GM19467 (cell line): ENCODE measurements around the gene METAP2.

Experiments
- ATAC-seq: cut with Tn5 transposase; IDR thresholded peaks from one replicate; pipeline ENCODE4 v1.9.1; 2021; ENCODE audit warnings: mild to moderate bottlenecking, moderate library complexity; ENCODE audit not compliant: unreplicated experiment

Gene METAP2

GRCh38 chr12:95509300-95509699 is 35.3 kb downstream of the METAP2 start:
- ATAC-seq: no peak

- ATAC-seq: no peak
Measured at GRCh38 chr12:95511977-95512376, 38.0 kb downstream of the METAP2 start.

GRCh38 chr12:95513599-95513998 is 39.6 kb downstream of the METAP2 start:
- ATAC-seq: no peak

- no peak for ATAC-seq
Measured at GRCh38 chr12:95515197-95515596, 41.2 kb downstream of the METAP2 start.

- ATAC-seq: no peak
Measured at GRCh38 chr12:95516757-95517156, 42.8 kb downstream of the METAP2 start.

GRCh38 chr12:95517246-95517645 is 43.3 kb downstream of the METAP2 start:
- ATAC-seq: no peak

GRCh38 chr12:95518944-95519343 is 45.0 kb downstream of the METAP2 start:
- no peak for ATAC-seq

GRCh38 chr12:95520816-95521215 is 46.9 kb downstream of the METAP2 start:
- no peak for ATAC-seq

- no peak for ATAC-seq
Measured at GRCh38 chr12:95522692-95523091, 48.7 kb downstream of the METAP2 start.

- ATAC-seq: no peak
Measured at GRCh38 chr12:95528431-95528830, 54.5 kb downstream of the METAP2 start.

- no peak for ATAC-seq
Measured at GRCh38 chr12:95529693-95530225, 55.8 kb downstream of the METAP2 start.

- ATAC-seq: no peak
Measured at GRCh38 chr12:95532851-95533250, 58.9 kb downstream of the METAP2 start.

- no peak for ATAC-seq
Measured at GRCh38 chr12:95533985-95534384, 60.0 kb downstream of the METAP2 start.

- ATAC-seq: no peak
Measured at GRCh38 chr12:95538006-95538405, 64.1 kb downstream of the METAP2 start.

- no peak for ATAC-seq
Measured at GRCh38 chr12:95538656-95539055, 64.7 kb downstream of the METAP2 start.

- ATAC-seq: no peak
Measured at GRCh38 chr12:95541436-95541835, 67.5 kb downstream of the METAP2 start.

- no peak for ATAC-seq
Measured at GRCh38 chr12:95543305-95543704, 69.4 kb downstream of the METAP2 start.

GRCh38 chr12:95544756-95545155 is 70.8 kb downstream of the METAP2 start:
- ATAC-seq: no peak

- ATAC-seq: no peak
Measured at GRCh38 chr12:95545303-95545702, 71.4 kb downstream of the METAP2 start.

- ATAC-seq: no peak
Measured at GRCh38 chr12:95545731-95546490, 72.0 kb downstream of the METAP2 start.

GRCh38 chr12:95546491-95546813 is 72.5 kb downstream of the METAP2 start:
- ATAC-seq: no peak

- no peak for ATAC-seq
Measured at GRCh38 chr12:95547522-95548055, 73.6 kb downstream of the METAP2 start.
